Measurements from ENCODE around the gene HDGFL2. TPM values are rescaled to one million over a fixed set of nuclear protein-coding genes. Genes with fewer than 3 reads are reported as not detected.
"Not testable (repeated sequence)": the region's sequence is repeated elsewhere in the genome, so short reads cannot be mapped to it uniquely, and the experiment has no call there.

Gene HDGFL2
- polyA plus RNA-seq, 3 donors = 54.9 to 90.9 (median 85.5) TPM

DNA sequence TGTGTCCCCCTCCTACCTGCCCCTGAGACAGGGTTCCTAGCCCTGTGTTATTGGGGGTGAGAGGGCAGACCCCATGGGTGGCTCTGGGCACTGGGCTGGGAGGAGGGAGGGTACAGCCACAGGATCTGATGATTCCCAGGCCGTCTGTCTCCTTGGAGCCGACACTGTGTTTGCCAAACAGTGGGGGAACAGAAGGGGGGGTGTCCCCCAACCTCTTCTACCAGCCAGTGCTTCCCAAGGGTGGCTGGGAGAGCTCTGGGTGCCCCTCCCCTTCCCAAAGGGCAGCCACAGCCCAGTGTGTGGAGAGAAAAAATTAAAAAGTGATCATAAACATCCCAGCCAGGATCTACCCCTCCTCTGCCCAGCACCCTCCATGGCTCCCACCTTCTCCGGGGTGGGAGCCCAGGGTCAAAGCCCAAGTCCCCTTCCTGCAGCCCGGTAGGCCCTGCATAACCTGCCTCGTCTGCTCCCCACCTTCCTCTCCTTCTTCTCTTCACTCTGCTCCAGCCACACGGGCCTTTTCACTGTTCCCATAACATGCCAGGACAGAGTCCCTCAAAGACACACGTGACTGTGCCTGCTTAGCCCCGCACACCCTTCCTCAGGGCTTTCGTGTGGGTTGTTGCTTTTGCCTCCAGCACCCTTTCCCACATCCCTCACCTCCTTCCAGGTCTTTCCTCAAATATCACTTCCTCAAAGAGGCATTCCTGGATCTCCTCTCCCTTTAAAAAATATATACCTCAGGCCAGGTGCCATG lies 47.6 kb downstream of the HDGFL2 start:
- no peak for DNase-seq (ENCODE audit: extremely low read depth in 1 of 11, low read depth in 9 of 11, low spot score in 4 of 11)

DNA sequence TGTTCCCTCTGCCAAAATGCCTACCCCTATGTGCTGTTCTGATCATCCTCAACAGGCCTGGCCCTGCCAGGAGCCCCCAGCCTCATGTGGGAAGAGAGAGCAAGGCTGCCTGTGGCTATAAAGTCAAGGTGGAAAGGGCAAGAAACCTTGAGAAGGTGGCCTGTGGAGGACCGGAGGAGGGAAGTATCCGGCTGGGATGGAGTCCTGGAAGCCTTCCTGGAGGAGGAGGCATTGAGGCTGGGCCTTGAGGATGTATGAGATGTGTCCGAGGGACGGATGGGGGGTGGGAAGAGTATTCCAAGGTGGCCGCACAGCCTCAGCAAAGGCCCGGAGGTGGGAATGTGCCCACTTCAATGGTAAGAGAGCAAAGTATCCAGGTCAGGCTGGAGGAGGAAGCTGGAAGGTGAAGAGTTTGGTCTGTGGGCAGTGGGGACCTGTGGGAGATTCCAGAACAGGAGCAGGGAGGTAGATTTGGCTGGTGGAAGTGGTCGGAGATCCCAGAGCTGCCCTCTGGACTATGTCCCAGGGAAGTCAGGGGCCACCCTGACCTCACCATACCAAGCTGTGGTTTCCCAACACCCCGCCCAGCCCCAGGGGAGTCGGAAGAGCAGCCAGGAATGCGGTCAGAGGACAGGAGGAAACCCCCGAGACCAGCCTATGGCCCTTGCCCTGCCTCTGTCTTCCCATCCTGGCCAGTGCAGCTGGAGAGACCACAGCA lies 49.2 kb downstream of the HDGFL2 start:
- DNase-seq (ENCODE audit: extremely low read depth in 1 of 11, low read depth in 9 of 11, low spot score in 4 of 11) = no peak

DNA sequence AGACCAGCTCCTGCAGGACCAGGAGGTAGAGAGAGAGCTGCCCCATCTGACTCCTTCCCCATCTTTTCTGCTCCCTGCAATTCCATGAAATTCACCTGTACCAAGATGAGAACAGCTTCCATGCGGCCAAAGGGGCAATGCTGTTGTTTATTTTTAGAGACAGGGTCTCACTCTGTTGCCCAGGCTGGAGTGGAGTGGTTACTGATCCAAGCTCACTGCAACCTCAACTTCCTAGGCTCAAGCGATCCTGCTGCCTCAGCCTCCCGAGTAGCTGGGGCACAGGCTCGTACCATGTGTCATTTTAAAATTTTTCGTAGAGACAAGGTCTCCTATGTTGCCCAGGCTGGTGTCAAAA lies 49.8 kb downstream of the HDGFL2 start:
- DNase-seq (ENCODE audit: extremely low read depth in 1 of 11, low read depth in 9 of 11, low spot score in 4 of 11) = no peak

DNA sequence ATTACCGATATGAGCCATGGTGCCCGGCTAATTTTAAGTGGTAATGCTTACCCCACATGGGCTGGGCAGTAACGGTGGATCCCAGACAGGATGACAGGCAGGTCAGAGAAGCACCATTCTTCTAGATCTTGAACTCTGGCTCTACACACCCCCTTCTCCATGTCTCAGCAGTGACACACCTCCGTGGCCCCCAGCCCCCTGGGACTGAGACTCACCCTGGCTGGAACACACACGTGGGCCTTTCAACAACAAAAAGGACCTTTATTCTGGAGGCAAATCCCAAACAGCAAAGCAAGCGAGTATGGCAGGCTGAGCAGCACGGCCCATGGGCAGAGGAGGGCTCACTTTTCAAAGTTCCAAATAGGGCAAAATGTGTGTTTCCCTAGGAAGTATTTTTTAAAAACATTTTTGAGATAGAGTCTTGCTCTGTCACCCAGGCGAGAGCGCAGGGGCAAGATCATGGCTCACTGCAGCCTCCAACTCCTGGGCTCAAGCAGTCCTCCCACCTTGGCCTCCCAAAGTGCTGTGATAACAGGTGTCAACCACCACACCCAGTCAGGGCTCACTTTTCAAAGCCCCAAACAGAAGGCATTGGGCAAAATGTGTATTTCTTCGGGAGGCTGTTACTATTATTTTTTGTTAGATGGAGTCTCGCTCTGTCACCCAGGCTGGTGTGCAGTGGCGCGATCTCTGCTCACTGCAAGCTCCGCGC lies 50.4 kb downstream of the HDGFL2 start:
- no peak for DNase-seq (ENCODE audit: extremely low read depth in 1 of 11, low read depth in 9 of 11, low spot score in 4 of 11)

DNA sequence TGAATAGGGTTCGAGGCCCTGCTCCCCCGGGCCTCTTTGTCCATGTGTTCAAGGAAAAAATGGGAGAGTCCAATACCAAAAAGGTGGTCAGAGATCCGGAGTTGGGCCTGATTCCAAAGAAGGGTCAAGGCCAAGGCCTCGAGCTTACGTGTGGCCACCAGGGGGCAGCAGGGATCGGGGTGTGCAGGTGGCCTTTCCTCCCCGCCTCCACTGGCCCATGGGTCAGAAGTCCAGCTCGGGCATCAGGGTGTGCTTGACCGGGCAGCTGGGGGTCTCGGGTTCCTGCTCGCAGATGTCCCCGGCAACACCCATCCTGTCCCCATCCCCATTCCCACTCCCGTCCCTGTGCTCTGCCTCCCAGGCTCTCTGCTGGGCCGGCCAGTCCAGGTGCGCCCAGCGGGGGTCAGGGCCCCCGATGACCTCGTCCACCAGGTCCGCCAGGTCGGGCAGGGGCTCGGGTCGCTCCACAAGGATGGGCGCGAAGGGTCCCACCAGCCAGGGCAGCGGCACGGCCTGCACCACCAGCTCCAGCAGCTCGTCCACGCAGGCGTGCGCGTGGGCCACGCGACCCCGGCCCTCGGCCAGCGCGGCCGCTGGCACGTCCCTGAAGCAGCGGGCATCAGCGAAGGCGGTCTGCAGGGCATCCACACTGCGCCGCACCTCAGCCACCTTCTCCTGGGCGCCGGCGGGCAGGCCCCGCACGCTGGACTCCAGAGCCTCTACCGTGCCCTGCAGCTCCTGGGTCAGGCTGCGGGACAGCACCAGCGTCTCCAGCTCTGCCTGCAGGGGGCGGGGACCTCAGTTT lies 51.4 kb downstream of the HDGFL2 start:
- DNase-seq (ENCODE audit: extremely low read depth in 1 of 11, low read depth in 9 of 11, low spot score in 4 of 11) = no peak

- DNase-seq (ENCODE audit: extremely low read depth in 1 of 11, low read depth in 9 of 11, low spot score in 4 of 11) = peak in 1 of 11 donors; percentile 11
Observed at GRCh38 chr19:4524808-4525562, 52.9 kb downstream of the HDGFL2 start.

DNA sequence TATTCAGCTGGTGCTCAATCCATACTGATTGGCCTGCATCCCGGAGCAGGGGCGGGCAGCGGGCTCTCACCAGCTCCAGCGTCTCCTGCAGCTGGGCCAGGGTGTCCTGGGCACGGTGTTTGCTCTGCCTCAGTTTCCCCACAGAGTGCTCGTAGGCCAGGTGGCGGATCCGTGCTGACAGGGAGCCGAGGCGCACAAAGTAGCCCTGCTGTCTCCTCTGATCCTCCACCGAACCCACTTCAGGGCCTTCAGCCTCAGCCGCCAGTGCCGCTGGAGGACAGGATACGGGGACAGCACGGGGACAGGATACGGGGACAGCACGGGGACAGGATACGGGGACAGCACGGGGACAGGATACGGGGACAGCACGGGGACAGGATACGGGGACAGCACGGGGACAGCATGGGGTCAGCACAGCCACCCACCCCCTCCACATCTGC lies 53.5 kb downstream of the HDGFL2 start:
- DNase-seq (ENCODE audit: extremely low read depth in 1 of 11, low read depth in 9 of 11, low spot score in 4 of 11) = no peak

- not testable (repeated sequence) for DNase-seq (ENCODE audit: extremely low read depth in 1 of 11, low read depth in 9 of 11, low spot score in 4 of 11)
Observed at GRCh38 chr19:4527377-4527776, 55.3 kb downstream of the HDGFL2 start.

GRCh38 chr19:4528843-4529242 lies 56.7 kb downstream of the HDGFL2 start:
- no peak for DNase-seq (ENCODE audit: extremely low read depth in 1 of 11, low read depth in 9 of 11, low spot score in 4 of 11)

DNA sequence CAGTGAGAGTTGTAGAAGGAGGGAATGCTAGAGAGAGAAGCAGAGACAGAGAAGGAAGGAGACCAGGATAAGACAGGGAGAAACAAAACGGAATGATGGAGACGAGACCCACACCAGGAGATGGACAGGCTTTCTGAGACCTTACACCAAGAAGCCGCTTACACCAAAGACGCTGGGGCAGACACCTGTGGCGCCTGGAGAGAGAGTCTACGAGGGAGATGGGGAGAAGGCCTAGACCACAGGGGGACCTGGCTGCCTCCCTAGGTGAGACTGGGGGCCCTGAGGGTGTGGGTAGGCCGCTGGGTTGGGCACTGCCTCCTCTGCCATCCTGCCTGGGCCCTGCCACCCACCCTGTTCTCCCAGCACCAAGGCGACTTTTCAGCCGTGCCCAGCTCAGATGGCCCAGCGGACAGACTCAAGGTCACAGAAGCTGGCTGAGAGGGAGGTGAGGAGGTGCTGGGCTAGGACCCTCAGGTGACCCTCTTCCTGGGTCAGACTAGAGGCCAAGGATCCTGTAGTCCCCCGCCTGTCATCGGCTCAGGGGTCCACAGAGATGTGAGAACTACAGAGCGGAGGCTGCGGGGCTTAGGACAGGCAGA lies 57.9 kb downstream of the HDGFL2 start:
- DNase-seq (ENCODE audit: extremely low read depth in 1 of 11, low read depth in 9 of 11, low spot score in 4 of 11) = no peak

GRCh38 chr19:4531562-4532165 lies 59.6 kb downstream of the HDGFL2 start:
- no peak for DNase-seq (ENCODE audit: extremely low read depth in 1 of 11, low read depth in 9 of 11, low spot score in 4 of 11)

GRCh38 chr19:4533334-4533733 lies 61.2 kb downstream of the HDGFL2 start:
- no peak for DNase-seq (ENCODE audit: extremely low read depth in 1 of 11, low read depth in 9 of 11, low spot score in 4 of 11)

- no peak for DNase-seq (ENCODE audit: extremely low read depth in 1 of 11, low read depth in 9 of 11, low spot score in 4 of 11)
Observed at GRCh38 chr19:4533835-4534424, 61.8 kb downstream of the HDGFL2 start.

DNA sequence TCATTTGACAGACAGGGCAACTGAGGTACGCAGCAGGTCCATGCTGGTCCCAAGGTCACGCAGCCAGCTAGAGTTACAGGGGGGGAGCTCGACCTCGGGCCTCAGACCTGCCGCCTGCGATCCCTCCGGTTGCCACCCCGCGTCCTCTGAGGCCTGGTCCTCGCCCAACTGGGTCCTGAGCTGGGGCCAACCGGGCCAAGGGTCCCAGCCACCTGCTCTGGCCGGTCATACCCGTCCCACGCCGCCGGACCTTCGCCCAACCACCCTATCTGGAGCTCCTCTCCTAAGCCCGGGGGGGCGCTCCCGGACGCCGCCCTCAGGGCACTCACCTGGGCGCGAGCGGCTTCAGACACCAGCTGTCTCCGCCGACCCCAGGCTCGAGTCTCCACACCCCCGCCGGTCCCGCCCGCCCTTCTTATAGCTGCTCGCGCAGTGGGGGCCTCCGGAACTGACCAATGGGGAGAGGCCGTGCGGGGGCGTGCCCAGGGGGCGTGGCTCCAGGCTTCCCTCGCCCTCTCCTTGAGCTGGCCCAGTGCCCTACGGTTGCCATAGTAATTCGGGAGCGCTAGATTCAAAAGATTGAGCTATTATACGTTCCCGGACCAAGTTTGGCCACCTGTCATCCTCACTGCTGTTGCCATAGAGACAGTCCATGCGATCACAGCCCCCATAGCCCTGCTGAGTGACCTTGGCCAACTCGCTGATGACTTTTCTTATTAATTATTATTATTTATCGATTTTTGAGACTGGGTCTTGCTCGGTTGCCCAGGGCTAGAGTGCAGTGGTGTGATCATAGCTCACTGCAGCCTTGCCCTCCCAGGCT lies 63.0 kb downstream of the HDGFL2 start, which contains the start of gene PLIN5:
PLIN5 (minus strand) TSS at position 389 of the 823 bp plus-strand sequence. CDS start 1,150 bp downstream, outside the sequence.
- DNase-seq (ENCODE audit: extremely low read depth in 1 of 11, low read depth in 9 of 11, low spot score in 4 of 11) = peak; percentile 47 to 81 (median 67)

DNA sequence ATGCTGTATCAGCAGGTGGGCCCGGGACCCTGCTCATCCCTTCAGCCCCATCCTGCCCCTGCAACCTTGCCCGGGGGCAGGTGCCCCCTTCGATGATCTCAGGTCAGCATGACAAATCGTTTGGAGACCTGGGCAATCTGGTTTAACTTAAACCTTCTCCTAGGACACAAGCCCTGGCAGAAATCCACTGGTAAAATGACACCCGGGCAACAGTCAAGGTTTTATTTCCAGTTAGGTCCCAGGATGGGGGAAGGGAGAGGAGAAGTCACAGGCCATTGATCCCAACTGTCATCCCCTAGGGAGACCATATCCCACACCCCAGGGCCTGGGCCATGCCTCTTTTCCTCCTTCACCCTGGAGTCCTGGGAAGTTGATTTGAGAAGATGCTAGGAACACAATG lies 64.7 kb downstream of the HDGFL2 start:
- DNase-seq (ENCODE audit: extremely low read depth in 1 of 11, low read depth in 9 of 11, low spot score in 4 of 11) = no peak

GRCh38 chr19:4537953-4538600 lies 66.0 kb downstream of the HDGFL2 start:
- DNase-seq (ENCODE audit: extremely low read depth in 1 of 11, low read depth in 9 of 11, low spot score in 4 of 11) = no peak

All from renal cortex interstitium (tissue), 11 donors.